Epithelial cell of esophagus (primary cell): ENCODE measurements around the gene GAB4.
"Not testable (repeated sequence)": the region's sequence is repeated elsewhere in the genome, so short reads cannot be mapped to it uniquely, and the experiment has no call there.

Source experiments
- DNase-seq: peaks from one replicate; pipeline ENCODE4 v3.0.0; 2010; ENCODE audit warnings: low read depth
- H3K4me3 ChIP-seq: 2 replicates; pipeline ENCODE4 v1.5.1; 2011; ENCODE audit warnings: mild to moderate bottlenecking, low read length, control low read depth
- TF ChIP-seq, protein P1 (sequence below): IDR thresholded peaks from 2 replicates; pipeline ENCODE4 v1.5.1; 2011; ENCODE audit warnings: low read depth, mild to moderate bottlenecking, low read length, control low read depth, inconsistent platforms; ENCODE audit not compliant: insufficient read depth; ENCODE audit errors: missing control alignments

GAB4 gene

DNA sequence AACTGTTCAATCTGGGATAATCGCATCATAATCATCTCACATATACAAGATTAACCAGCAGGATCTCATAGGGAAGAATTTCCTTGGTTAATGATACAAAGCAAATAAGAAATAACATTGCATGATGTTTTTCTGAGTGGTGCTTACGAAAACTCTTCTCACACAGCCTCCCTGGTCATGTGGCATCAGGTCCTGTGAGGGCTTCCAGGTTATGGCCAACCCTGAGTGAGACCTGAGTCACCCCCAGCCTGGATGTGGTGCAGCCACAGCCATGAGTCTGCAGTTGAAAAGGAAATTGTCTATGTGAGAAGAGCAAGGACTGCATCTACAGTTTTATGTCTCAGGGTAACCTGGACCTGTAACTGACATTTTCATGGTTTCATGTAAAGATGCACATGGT, 92.3 kb downstream of the GAB4 start:
- DNase-seq: no peak
- no peak overlapping the region for H3K4me3 ChIP-seq
- TF ChIP-seq, protein P1, sequence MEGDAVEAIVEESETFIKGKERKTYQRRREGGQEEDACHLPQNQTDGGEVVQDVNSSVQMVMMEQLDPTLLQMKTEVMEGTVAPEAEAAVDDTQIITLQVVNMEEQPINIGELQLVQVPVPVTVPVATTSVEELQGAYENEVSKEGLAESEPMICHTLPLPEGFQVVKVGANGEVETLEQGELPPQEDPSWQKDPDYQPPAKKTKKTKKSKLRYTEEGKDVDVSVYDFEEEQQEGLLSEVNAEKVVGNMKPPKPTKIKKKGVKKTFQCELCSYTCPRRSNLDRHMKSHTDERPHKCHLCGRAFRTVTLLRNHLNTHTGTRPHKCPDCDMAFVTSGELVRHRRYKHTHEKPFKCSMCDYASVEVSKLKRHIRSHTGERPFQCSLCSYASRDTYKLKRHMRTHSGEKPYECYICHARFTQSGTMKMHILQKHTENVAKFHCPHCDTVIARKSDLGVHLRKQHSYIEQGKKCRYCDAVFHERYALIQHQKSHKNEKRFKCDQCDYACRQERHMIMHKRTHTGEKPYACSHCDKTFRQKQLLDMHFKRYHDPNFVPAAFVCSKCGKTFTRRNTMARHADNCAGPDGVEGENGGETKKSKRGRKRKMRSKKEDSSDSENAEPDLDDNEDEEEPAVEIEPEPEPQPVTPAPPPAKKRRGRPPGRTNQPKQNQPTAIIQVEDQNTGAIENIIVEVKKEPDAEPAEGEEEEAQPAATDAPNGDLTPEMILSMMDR: no peak

DNA sequence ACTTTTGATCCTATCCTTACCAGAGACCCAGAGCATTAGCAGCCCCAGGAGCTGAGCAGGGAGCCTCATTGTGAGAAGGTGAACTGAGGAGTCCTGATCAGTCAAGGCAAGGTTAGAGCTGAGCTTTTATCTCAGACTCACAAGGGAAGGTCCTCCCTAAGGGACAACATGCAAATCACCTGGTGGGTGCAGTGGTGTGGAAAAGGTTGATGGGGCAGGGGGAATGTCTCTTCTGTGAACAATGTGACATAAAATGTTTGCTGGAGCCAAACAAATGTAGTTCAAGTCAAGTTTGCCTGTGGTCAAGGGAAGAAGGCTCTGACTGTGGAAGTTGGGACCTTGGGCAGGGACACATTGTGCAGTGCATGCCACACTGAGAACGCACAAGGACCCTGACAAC, 93.1 kb downstream of the GAB4 start:
- not testable (repeated sequence) for H3K4me3 ChIP-seq, DNase-seq

DNA sequence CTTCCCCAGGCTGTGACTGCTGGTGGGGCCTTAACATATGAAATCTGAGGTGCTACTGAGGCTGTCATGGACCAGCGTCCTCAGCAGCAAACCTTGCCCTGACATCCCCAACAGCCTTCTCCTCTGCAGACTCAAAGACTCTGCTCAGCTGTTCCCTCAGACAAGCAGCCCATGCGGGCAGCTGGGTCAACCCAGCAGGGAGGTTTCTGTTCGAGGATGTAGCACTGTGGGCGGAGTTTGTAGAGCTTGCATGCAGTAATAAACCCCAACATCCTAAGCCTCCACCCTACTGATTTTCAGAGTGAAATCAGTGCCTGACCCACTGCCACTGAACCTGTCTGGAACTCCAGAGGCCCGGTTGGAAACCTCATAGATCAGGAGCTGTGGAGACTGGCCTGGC, 94.0 kb downstream of the GAB4 start:
- DNase-seq: no peak
- H3K4me3 ChIP-seq: no peak overlapping the region
- TF ChIP-seq, protein P1: no peak

DNA sequence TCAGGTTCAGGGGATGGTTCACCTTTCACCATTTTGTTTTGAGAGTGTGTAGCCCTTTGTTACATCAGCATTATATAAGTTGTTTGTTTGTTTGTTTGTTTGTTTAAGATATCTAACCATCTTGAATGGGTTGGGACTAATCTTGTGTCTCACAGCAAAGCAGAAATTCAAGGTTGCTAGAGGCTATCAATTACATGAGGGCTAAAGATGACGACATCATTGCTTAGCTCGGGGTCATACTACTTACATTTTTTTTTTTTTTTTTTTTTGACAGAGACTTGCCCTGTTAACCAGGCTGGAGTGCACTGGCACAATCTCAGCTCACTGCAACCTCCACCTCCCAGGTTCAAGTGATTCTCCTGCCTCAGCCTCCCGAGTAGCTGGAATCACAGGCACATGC, 95.7 kb downstream of the GAB4 start:
- H3K4me3 ChIP-seq: no peak overlapping the region
- DNase-seq: no peak
- TF ChIP-seq, protein P1: no peak
